Measurements from ENCODE around the gene C4BPB.
"Not testable (repeated sequence)": the region's sequence is repeated elsewhere in the genome, so short reads cannot be mapped to it uniquely, and the experiment has no call there.

The C4BPB gene, protein sequence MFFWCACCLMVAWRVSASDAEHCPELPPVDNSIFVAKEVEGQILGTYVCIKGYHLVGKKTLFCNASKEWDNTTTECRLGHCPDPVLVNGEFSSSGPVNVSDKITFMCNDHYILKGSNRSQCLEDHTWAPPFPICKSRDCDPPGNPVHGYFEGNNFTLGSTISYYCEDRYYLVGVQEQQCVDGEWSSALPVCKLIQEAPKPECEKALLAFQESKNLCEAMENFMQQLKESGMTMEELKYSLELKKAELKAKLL

GRCh38 chr1:207088701-207089626 is at the start of gene C4BPB:
C4BPB (plus strand) TSS chr1:207088860; CDS start chr1:207089532, 672 bp downstream.
- no peak for DNase-seq

- DNase-seq, result no peak
Measured at GRCh38 chr1:207039380-207040180, 49.1 kb upstream of the C4BPB start.

DNA sequence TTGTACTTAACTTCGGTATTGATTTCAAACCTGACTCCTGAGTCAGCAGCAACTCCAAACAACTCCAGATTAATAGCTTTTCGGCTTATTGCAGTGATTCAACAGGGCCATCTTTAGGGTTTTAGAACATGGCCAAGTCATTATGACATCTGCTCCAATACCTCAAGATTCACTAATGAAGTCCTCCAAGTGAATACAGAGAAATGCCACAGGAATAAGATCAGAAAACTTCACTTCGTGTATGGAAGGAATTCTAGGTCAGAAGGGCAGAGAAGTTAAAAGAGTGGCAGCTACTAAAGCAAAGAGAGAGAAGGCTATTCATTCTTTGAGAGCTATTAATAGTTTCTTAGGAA is 48.5 kb upstream of the C4BPB start:
- no peak for DNase-seq

DNA sequence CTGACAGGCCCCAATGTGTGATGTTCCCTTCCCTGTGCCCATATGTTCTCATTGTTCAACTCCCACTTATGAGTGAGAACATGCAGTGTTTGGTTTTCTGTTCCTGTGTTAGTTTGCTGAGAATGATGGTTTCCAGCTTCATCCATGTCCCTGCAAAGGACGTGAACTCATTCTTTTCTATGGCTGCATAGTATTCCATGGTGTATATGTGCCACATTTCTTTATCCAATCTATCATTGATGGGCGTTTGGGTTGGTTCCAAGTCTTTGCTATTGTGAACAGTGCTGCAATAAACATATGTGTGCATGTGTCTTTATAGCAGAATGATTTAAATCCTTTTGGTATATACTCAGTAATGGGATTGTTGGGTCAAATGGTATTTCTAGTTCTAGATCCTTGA is 47.3 kb upstream of the C4BPB start:
- not testable (repeated sequence) for DNase-seq

DNA sequence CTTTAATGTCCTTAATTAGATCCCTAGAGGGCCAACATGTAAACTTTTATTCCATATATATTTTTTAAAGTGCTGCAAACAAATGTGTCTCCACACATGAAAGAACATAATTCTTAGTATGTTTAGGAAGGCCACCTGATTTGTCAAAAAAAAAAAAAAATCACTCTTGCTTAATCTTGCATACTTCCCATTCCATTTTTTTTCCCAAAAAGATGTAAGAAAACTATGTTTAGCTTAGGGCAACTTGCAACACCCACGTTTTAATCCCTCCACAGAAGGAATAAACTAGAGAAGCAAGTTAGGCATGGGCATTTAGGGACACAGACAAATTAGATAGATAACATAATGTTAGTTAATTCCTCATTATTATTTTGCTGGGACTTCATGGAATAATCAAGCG is 43.2 kb upstream of the C4BPB start:
- DNase-seq, result no peak

DNA sequence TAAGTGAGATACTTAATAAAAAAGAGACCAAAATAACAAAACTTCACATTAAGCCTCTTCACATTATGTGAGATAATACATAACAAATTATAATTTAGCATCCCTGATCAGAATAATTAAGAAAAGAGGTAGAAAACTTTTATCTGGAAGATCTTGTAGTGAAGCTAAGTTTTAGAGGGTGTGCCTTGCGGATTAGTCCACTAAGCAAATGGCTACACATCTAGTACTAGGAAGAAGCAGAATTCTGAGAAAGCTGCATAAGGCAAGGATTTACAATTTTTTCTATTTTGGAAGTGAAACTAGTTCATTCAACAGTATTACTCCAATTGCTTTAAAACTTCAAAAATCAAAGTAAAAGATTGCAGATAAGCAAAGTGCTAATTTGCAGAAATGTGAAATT is 41.2 kb upstream of the C4BPB start:
- no peak for DNase-seq

- DNase-seq, result no peak
Measured at GRCh38 chr1:207048041-207048440, 40.6 kb upstream of the C4BPB start.

DNA sequence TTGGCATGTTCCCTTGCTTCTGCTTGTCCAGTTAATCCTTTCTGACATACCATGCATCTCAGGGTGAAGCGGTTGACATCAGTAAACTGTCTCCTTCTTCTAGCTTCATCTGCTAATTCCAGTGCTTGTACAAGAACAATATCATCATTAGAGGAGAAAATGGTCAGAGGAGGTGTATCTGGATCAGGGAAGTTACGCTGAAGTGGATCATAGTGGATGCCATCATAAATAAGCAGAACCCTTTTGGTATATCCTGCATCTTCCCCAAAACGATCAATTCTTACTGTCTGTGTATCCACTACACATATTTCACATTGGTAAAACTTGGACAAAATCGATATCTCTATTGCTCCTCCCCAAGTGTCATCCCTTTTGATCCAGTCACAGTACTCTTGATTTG is 39.6 kb upstream of the C4BPB start:
- DNase-seq, result no peak

DNA sequence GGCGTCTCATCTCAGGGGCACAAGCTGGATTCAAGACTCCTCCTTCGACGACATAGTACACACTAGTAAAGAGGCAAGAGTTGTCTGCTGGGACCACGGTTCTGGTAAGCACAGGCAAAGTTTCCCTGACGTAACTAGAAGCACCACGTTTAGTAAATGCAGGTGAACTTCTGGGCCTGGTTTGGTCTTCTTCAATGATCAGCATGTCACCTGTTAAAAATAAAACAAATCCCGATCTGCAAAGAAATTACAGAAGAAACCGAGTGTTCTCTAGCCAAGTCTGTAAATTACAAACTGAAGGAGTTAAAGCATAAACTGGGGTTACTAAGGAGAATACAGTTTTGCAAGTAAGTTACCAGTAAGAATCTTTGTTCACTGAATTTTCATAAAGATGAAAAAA is 39.1 kb upstream of the C4BPB start:
- DNase-seq, result no peak

DNA sequence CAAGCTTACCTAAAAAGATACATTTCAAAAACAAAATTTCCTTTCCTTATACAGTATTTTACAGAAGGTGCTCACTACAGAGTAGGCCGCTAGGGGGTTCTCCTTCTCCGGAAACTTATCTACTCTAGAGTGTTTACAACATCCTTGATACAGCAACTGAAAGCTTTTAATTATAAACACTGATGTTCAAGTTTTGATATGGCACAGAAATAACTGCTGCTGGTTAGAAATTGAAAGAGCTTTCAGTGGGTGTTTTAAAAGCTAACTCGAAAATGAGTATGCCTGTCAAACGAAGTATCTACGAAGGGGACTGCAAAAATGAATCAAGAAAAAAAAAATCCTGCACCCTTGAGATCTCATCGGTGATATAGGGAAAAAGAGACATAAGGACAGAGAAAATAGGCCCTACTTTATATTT is 38.7 kb upstream of the C4BPB start:
- peak; percentile 34 for DNase-seq

DNA sequence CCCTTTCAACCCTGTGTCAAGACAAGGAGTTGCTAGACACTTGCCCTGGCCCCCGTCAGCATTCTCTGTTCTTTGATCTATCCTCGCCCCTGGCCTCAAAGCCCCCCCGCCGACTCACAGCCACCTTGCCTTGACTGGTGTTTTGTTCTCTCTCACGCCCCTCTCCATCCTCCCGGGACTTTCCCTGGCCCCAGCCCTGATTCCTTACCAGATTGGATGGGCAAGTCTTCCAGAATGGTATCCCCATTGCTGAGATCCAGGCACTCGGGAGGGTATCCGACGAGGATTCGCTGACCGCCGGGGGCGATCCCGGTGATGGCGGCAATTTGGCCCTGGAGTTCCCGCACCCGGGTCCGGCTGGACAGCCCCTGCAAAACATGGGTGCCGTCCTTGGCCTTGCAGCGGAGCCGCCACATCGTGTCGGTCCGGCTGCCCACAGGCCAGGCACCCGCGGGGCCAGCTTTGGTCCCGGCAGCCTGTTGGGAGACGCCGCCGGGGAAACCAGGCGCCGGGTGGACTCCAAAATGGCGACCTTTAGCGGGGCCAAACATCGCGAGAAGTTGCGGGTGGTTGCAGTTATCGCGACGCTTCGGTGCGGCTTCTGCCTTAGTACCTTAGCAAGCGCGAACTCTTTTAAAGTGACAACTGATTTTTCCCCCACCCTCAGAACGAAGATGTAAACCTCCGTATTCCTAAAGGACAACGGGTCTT is 38.0 kb upstream of the C4BPB start:
- peak; percentile 87 for DNase-seq

DNA sequence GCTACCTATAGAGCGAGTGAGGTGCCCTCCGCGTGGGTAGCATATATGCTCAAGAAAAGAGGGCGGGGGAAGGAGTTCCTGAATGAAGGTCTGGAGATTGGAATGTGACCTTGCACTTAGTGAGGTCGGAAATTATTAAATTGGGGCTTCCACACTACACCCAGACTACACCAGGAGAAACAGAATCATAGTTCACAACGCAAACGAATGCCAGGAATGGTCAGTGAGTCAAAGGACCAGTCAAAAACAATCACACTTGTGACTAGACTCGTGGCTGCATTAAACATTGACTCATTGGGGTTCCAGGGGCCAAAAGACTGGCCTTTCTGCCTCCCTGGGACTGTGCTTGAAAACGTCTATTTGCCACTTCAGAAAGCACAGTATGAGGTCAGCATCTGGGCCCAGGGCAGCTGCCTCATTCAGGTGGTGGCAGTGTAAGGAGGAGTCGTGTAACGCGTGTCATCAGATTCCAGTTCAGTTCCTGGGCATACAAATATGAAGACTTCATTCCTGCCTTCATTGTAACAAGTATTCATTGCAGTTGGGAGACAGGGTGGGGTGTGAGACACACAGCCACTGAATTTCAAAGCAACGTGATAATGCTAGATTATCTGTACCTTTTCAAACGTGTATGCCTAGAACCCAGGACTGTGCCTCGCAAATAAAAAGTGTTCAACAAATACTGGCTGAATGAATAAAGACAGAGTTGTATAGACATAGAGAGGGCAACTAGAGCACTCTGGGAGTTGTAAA is 37.3 kb upstream of the C4BPB start, which contains the start of gene YOD1:
TSS of gene YOD1 (minus strand) at position 18 of the 753 bp plus-strand sequence. CDS start 178 bp downstream, outside the sequence.
- DNase-seq, result no peak

- DNase-seq, result peak; percentile 96
Measured at GRCh38 chr1:207052911-207053769, 35.5 kb upstream of the C4BPB start, which contains the start of gene PFKFB2. PFKFB2 (plus strand) TSS chr1:207053275; CDS start chr1:207054718, 1,443 bp downstream.

DNA sequence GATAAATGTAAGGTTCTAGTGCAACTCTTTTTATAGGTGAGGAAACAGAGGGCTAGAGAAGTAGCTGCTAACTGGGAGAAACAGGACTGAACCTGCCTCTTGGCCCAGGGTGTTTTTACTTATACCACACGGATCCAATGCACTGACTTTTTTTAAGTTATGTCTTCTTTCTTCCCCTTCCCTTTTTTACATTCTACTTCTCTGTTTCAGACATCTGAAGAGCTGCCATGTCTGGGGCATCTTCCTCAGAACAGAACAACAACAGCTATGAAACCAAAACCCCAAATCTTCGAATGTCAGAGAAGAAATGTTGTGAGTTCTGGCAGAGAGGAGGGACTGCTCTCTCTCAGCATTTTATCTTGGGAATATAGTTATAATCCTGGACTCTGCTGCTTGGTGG is 34.2 kb upstream of the C4BPB start:
- DNase-seq, result no peak

DNA sequence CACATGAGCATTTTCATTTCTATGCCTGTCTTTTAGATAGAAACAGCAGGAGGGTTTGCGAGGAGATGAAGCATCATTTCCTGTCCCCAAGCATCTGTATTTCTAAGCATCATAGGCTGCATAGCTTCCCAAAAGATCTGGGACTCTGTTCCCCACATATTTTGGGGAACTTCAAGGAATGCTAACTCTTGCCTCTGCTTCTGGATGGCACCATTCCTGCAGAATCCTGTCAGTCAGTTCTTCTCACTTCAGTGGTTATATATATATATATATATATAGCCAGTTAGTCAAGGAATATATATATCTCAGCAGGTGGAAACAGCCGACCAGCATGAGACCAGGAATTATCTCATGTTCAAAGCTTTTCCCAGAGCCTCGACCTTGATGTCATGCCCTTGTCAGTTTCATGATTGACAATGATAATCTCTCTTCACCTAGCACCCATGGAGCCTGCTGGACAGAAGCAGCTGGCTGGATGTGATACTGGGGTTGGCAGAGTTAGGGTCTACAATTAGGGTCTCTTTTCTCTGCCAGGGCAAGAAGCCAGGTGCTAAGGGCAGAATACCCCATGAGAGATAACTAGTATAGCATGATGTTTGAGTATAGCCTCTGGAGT is 33.2 kb upstream of the C4BPB start:
- no peak for DNase-seq

- no peak for DNase-seq
Measured at GRCh38 chr1:207056673-207057072, 32.0 kb upstream of the C4BPB start.

GRCh38 chr1:207058252-207058651 is 30.4 kb upstream of the C4BPB start:
- no peak for DNase-seq

GRCh38 chr1:207058878-207059867 is 29.5 kb upstream of the C4BPB start:
- DNase-seq, result no peak

DNA sequence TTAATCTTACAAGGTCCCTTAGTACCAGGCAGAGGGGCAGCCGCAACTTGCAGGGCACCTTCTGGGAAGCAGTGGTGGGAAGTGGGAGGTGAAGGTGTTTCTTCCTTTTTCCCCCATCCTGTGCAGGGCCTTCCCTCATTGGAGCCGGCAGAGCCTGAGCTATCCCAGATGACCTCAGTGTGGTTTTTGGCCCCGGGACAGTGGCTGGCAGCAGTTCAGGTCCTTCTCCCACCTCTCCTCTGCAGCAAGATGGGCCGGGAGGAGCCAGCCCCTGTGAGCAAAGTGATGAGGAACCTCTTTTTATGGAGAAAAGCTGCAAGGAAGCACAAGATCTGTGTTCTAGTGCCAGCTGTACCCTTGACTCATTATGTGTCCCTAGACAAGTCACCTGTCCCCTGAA is 28.8 kb upstream of the C4BPB start:
- no peak for DNase-seq

Measured in stimulated activated CD4-positive, alpha-beta T cell treated with anti-CD3 and anti-CD28 coated beads, Interleukin-12 subunit alpha, Interleukin-12 subunit beta, amount 100 ng/mL, for 4 hours (primary cell).